Liver (tissue), 9 donors: Measurements from ENCODE around the gene IL1RAP. TPM values are rescaled to one million over a fixed set of nuclear protein-coding genes. Genes with fewer than 3 reads are reported as not detected.

Experiments used
- DNase-seq: peaks from one replicate; pipeline ENCODE4 v3.0.0-alpha.2; 2017; ENCODE audit warnings: low spot score
- H3K27ac ChIP-seq, 2 donors: one replicate each; pipeline ENCODE4 v1.7.0; 2013; ENCODE audit warnings: inconsistent platforms in 2 of 2, low read length in 2 of 2, control low read depth in 1 of 2, low read depth in 1 of 2, mild to moderate bottlenecking in 1 of 2
- H3K27me3 ChIP-seq, 4 donors: one replicate each; pipeline versions ENCODE4 v1.6.1 to v1.7.0; 2013; ENCODE audit warnings: low read length in 3 of 4, inconsistent platforms in 1 of 4, mild to moderate bottlenecking in 1 of 4, moderate library complexity in 1 of 4; ENCODE audit not compliant: control insufficient read depth in 4 of 4, insufficient read depth in 4 of 4
- H3K36me3 ChIP-seq, 4 donors: one replicate each; pipeline versions ENCODE4 v1.6.1 to v1.7.0; 2013; ENCODE audit warnings: low read length in 3 of 4, mild to moderate bottlenecking in 3 of 4, low read depth in 1 of 4, moderate library complexity in 1 of 4; ENCODE audit not compliant: control insufficient read depth in 4 of 4, insufficient read depth in 3 of 4
- H3K4me1 ChIP-seq, 4 donors: one replicate each; pipeline versions ENCODE4 v1.6.1 to v1.7.0; 2013; ENCODE audit warnings: low read length in 3 of 4, mild to moderate bottlenecking in 3 of 4, moderate library complexity in 1 of 4; ENCODE audit not compliant: control insufficient read depth in 4 of 4, insufficient read depth in 4 of 4
- H3K4me3 ChIP-seq, 3 donors: one replicate each; pipeline versions ENCODE4 v1.6.1 to v1.7.0; 2013; ENCODE audit warnings: low read length in 3 of 3, control low read depth in 1 of 3, low read depth in 1 of 3, mild to moderate bottlenecking in 1 of 3
- H3K9ac ChIP-seq, 2 donors: one replicate each; pipeline ENCODE4 v1.7.0; 2013; ENCODE audit warnings: low read length in 2 of 2, mild to moderate bottlenecking in 2 of 2, moderate library complexity in 2 of 2, control low read depth in 1 of 2, low read depth in 1 of 2
- H3K9me3 ChIP-seq, 4 donors: one replicate each; pipeline versions ENCODE4 v1.6.1 to v1.7.0; 2013; ENCODE audit warnings: low read length in 3 of 4; ENCODE audit not compliant: control insufficient read depth in 4 of 4
- FOXA2 ChIP-seq: IDR thresholded peaks from 2 replicates; pipeline ENCODE4 v1.6.1; 2016; ENCODE audit warnings: antibody characterized with exemption
- GABPA ChIP-seq, 2 donors: IDR thresholded peaks in 1 of 2; conservative IDR thresholded peaks in 1 of 2; 2 replicates each; pipeline ENCODE4 v1.6.1; 2016; ENCODE audit warnings: antibody characterized with exemption in 2 of 2, mild to moderate bottlenecking in 1 of 2, moderate library complexity in 1 of 2
- HNF4A ChIP-seq, 2 donors: conservative IDR thresholded peaks; 2 replicates each; pipeline ENCODE4 v1.6.1; 2016; ENCODE audit warnings: antibody characterized with exemption in 2 of 2, mild to moderate bottlenecking in 2 of 2
- HNF4G ChIP-seq: IDR thresholded peaks from 2 replicates; pipeline ENCODE4 v1.6.1; 2016; ENCODE audit warnings: antibody characterized with exemption
- RAD21 ChIP-seq, 2 donors: IDR thresholded peaks; 2 replicates each; pipeline ENCODE4 v1.6.1; 2016; ENCODE audit warnings: antibody characterized with exemption in 2 of 2, mild to moderate bottlenecking in 2 of 2
- RXRA ChIP-seq, 2 donors: IDR thresholded peaks; 2 replicates each; pipeline ENCODE4 v1.6.1; 2017 to 2018; ENCODE audit warnings: antibody characterized with exemption in 2 of 2, mild to moderate bottlenecking in 1 of 2
- SP1 ChIP-seq: IDR thresholded peaks from 2 replicates; pipeline ENCODE4 v1.6.1; 2018; ENCODE audit warnings: antibody characterized with exemption, mild to moderate bottlenecking
- TAF1 ChIP-seq: conservative IDR thresholded peaks from 2 replicates; pipeline ENCODE4 v1.6.1; 2016; ENCODE audit warnings: antibody characterized with exemption, mild to moderate bottlenecking
- YY1 ChIP-seq: IDR thresholded peaks from 2 replicates; pipeline ENCODE4 v1.6.1; 2016; ENCODE audit warnings: antibody characterized with exemption, mild to moderate bottlenecking
- WGBS: extraction: QIAGEN DNeasy Blood & Tissue Kit; methylation state at CpG from one replicate; pipeline ENCODE4 v1.1.7; 2013; 5-methylcytosine and 5-hydroxymethylcytosine counted together
- polyA plus RNA-seq, 2 donors: library from polyadenylated mRNA; stranded (reverse) in 1 of 2; unstranded in 1 of 2; fragments of 200-250 nt in 1 of 2; fragments of >200 nt in 1 of 2; fragmentation: Nextera tagmentation in 1 of 2; extraction: Ambion mirVana in 1 of 2; gene quantifications; one replicate each; pipeline versions ENCODE4 v1.2.1 to v1.2.3, GENCODE V29; 2013 to 2015
- total RNA-seq, 2 donors: library from RNA; depleted of rRNA; stranded (reverse); fragments of >200 nt; gene quantifications; one replicate each; pipeline ENCODE4 v1.2.3, GENCODE V29; 2014
- TF ChIP-seq, protein P1 (sequence below): fragments of 150-350 bp; IDR thresholded peaks from 2 replicates; pipeline ENCODE4 v1.5.1; 2017; ENCODE audit warnings: improper control_type of control experiment, low read depth, low read length; ENCODE audit not compliant: missing input control
- TF ChIP-seq, protein P2 (sequence below): IDR thresholded peaks from 2 replicates; pipeline ENCODE4 v1.6.1; 2016; ENCODE audit warnings: antibody characterized with exemption
- TF ChIP-seq, protein P3 (sequence below): IDR thresholded peaks from 2 replicates; pipeline ENCODE4 v1.6.1; 2016; ENCODE audit warnings: antibody characterized with exemption
- TF ChIP-seq, protein P4 (sequence below): IDR thresholded peaks from 2 replicates; pipeline ENCODE4 v1.6.1; 2016; ENCODE audit warnings: antibody characterized with exemption, mild to moderate bottlenecking
- donor health status: healthy.
- donor health status: healthy.
- donor health status: healthy.
- donor health status: healthy.
- donor health status: healthy.

Gene IL1RAP
- total and polyA plus RNA-seq, 4 donors, result 53.7 to 230 (median 71.6) TPM

DNA sequence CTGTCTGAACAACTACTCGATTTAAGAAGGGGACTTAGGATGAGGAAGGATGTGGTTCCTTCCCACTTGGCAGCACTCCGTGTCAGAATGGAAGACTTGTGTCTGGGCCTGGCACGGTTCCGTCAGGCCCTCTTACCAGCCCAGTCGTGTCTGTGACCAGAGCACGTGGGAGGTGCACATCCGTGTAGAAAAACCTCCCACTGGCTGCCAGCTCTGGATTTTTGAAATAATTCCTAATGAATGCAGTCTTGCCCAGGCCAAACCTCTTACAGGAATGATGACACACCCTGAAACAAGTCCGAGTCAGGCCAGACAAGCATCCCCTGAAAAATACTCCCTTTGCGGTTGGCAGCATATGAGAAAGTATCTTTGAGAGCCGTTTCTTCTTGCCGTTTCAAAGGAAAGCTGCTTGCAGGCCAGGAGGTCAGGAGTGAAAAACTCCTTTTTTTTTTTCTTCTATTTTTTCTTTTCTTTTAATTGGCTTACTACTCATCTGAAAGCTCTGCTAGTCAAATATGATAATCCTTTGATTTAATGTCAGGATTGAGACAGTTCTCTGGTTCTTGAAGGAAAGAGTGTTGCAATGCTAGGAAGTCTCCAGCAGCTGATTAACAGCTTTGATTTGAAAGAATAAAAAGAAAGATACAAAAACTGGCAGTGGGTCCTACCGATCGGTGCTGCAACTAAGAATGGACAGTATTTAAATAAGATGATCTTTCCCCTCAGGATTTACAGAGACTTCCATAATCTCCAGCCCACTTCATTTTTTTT is 19.8 kb downstream of the IL1RAP start:
- H3K27me3 ChIP-seq, result no peaks in the 10 kb centered on the region
- no peak overlapping the region for H3K9ac ChIP-seq
- TF ChIP-seq, protein P1, sequence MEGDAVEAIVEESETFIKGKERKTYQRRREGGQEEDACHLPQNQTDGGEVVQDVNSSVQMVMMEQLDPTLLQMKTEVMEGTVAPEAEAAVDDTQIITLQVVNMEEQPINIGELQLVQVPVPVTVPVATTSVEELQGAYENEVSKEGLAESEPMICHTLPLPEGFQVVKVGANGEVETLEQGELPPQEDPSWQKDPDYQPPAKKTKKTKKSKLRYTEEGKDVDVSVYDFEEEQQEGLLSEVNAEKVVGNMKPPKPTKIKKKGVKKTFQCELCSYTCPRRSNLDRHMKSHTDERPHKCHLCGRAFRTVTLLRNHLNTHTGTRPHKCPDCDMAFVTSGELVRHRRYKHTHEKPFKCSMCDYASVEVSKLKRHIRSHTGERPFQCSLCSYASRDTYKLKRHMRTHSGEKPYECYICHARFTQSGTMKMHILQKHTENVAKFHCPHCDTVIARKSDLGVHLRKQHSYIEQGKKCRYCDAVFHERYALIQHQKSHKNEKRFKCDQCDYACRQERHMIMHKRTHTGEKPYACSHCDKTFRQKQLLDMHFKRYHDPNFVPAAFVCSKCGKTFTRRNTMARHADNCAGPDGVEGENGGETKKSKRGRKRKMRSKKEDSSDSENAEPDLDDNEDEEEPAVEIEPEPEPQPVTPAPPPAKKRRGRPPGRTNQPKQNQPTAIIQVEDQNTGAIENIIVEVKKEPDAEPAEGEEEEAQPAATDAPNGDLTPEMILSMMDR, result no peak
- TF ChIP-seq GABPA (IDR thresholded peaks at IDR 0.05 in 1 of 2, conservative IDR thresholded peaks at IDR 0.05 in 1 of 2) (no peak), SP1 (no peak), RAD21 (IDR thresholded peaks at IDR 0.05) (no peak), TAF1 (no peak), FOXA2 (no peak), HNF4A (conservative IDR thresholded peaks at IDR 0.05) (no peak), RXRA (IDR thresholded peaks at IDR 0.05) (no peak), HNF4G (no peak), YY1 (no peak)
- TF ChIP-seq, protein P2, sequence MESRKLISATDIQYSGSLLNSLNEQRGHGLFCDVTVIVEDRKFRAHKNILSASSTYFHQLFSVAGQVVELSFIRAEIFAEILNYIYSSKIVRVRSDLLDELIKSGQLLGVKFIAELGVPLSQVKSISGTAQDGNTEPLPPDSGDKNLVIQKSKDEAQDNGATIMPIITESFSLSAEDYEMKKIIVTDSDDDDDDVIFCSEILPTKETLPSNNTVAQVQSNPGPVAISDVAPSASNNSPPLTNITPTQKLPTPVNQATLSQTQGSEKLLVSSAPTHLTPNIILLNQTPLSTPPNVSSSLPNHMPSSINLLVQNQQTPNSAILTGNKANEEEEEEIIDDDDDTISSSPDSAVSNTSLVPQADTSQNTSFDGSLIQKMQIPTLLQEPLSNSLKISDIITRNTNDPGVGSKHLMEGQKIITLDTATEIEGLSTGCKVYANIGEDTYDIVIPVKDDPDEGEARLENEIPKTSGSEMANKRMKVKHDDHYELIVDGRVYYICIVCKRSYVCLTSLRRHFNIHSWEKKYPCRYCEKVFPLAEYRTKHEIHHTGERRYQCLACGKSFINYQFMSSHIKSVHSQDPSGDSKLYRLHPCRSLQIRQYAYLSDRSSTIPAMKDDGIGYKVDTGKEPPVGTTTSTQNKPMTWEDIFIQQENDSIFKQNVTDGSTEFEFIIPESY, result no peak
- TF ChIP-seq, protein P3, sequence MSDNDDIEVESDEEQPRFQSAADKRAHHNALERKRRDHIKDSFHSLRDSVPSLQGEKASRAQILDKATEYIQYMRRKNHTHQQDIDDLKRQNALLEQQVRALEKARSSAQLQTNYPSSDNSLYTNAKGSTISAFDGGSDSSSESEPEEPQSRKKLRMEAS, result no peak
- TF ChIP-seq, protein P4, sequence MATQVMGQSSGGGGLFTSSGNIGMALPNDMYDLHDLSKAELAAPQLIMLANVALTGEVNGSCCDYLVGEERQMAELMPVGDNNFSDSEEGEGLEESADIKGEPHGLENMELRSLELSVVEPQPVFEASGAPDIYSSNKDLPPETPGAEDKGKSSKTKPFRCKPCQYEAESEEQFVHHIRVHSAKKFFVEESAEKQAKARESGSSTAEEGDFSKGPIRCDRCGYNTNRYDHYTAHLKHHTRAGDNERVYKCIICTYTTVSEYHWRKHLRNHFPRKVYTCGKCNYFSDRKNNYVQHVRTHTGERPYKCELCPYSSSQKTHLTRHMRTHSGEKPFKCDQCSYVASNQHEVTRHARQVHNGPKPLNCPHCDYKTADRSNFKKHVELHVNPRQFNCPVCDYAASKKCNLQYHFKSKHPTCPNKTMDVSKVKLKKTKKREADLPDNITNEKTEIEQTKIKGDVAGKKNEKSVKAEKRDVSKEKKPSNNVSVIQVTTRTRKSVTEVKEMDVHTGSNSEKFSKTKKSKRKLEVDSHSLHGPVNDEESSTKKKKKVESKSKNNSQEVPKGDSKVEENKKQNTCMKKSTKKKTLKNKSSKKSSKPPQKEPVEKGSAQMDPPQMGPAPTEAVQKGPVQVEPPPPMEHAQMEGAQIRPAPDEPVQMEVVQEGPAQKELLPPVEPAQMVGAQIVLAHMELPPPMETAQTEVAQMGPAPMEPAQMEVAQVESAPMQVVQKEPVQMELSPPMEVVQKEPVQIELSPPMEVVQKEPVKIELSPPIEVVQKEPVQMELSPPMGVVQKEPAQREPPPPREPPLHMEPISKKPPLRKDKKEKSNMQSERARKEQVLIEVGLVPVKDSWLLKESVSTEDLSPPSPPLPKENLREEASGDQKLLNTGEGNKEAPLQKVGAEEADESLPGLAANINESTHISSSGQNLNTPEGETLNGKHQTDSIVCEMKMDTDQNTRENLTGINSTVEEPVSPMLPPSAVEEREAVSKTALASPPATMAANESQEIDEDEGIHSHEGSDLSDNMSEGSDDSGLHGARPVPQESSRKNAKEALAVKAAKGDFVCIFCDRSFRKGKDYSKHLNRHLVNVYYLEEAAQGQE, result no peak
- no peaks in the 10 kb centered on the region for H3K9me3 ChIP-seq
- peaks cover 5 to 27% (median 16%) of the 10 kb centered on the region in 4 donors for H3K4me1 ChIP-seq
- H3K4me3 ChIP-seq, result no peak overlapping the region
- peaks cover 4 to 27% (median 6%) of the 10 kb centered on the region in 4 donors for H3K36me3 ChIP-seq
- WGBS, result 77% methylated on average over 13 of the region's 13 CpGs
- no peak for DNase-seq
- H3K27ac ChIP-seq, result peak overlapping the region in 1 of 2 donors; percentile 20

DNA sequence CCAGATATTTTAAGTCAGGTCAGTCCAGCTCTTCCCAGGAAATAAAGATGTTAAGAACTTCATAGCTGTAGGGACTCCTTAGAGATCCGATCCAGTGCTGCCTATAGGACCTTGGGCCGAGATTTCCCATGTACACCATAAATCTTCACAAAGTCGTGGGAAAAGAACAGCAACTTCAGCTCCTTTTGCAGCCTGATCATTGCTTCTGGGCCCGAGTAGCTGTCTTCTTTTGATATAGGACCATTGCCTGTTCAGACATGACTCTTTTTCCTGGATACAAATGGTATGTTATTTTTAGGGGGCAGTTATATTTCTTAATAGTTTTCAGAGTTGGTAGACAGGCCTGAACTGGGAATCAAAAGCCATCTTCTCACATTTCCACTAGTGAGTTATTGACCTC is 20.5 kb downstream of the IL1RAP start:
- no peak for DNase-seq

More for the DNA sequence above, 20.5 kb downstream of the IL1RAP start:
- no peak overlapping the region for H3K4me3 ChIP-seq
- H3K9ac ChIP-seq, result no peak overlapping the region
- H3K27ac ChIP-seq, result no peak overlapping the region
- no peak for TF ChIP-seq HNF4A (conservative IDR thresholded peaks at IDR 0.05)
- TF ChIP-seq, protein P1, result no peak
- H3K27me3 ChIP-seq, result no peaks in the 10 kb centered on the region
- 91% methylated on average over 4 of the region's 4 CpGs for WGBS
- H3K9me3 ChIP-seq, result no peaks in the 10 kb centered on the region
- peaks cover 2 to 23% (median 4%) of the 10 kb centered on the region in 4 donors for H3K36me3 ChIP-seq
- H3K4me1 ChIP-seq, result peaks cover 5 to 27% (median 16%) of the 10 kb centered on the region in 4 donors
